Naive thymus-derived CD4-positive, alpha-beta T cell (primary cell): Measurements from ENCODE around the gene ACTBL2. TPM values are rescaled to one million over a fixed set of nuclear protein-coding genes. Genes with fewer than 3 reads are reported as not detected.

Experiments used
- ATAC-seq: fragments of 150-1000 bp; cut with Tn5 transposase; 2 replicates; pipeline ENCODE4 v1.10.0; 2021; ENCODE audit warnings: mild to moderate bottlenecking, moderate library complexity
- CTCF ChIA-PET: fragments of 350-600 bp; sonication (Branson Sonifier 250); formaldehyde crosslinking; loops from one replicate; lab custom pipeline; 2021; ENCODE audit warnings: antibody characterized with exemption; lab: Charles Lee
- POLR2A ChIA-PET: fragments of 350-600 bp; sonication (Branson Sonifier 250); formaldehyde crosslinking; loops from one replicate; lab custom pipeline; 2021; ENCODE audit warnings: antibody characterized with exemption, inconsistent platforms; lab: Charles Lee
- DNase-seq, 9 donors: peaks; one replicate each; pipeline versions ENCODE4 v3.0.0 to v3.0.0-alpha.2; 2020 to 2022; ENCODE audit warnings: mixed read lengths in 1 of 9
- H3K27ac ChIP-seq: one replicate; pipeline ENCODE4 v1.7.0; 2013; ENCODE audit warnings: mild to moderate bottlenecking, low read depth, low read length, moderate library complexity
- H3K27me3 ChIP-seq, 2 donors: one replicate each; pipeline ENCODE4 v1.7.0; 2013; ENCODE audit warnings: low read length in 2 of 2, mild to moderate bottlenecking in 2 of 2, moderate library complexity in 2 of 2; ENCODE audit not compliant: control insufficient read depth in 2 of 2, insufficient read depth in 2 of 2
- H3K36me3 ChIP-seq, 3 experiments: 1 replicate in 2 of 3; 2 replicates in 1 of 3; pipeline ENCODE4 v1.7.0; 2013; ENCODE audit warnings: low read length in 3 of 3, mild to moderate bottlenecking in 3 of 3, moderate library complexity in 1 of 3; ENCODE audit not compliant: insufficient read depth in 3 of 3, control insufficient read depth in 2 of 3
- H3K4me1 ChIP-seq, 2 donors: one replicate each; pipeline ENCODE4 v1.7.0; 2013; ENCODE audit warnings: low read length in 2 of 2, mild to moderate bottlenecking in 2 of 2, moderate library complexity in 1 of 2; ENCODE audit not compliant: control insufficient read depth in 2 of 2, insufficient read depth in 2 of 2
- H3K4me3 ChIP-seq: 2 replicates; pipeline ENCODE4 v1.7.0; 2013; ENCODE audit warnings: mild to moderate bottlenecking, low read length
- H3K9me3 ChIP-seq, 3 experiments: 1 replicate in 2 of 3; 2 replicates in 1 of 3; pipeline ENCODE4 v1.7.0; 2013; ENCODE audit warnings: low read length in 3 of 3; ENCODE audit not compliant: control insufficient read depth in 2 of 3
- H3K27ac Mint-ChIP-seq, 9 donors: one replicate each; pipeline ENCODE4 v1.8.0; 2020 to 2022; ENCODE audit warnings: mixed read lengths in 9 of 9, mild to moderate bottlenecking in 8 of 9, moderate library complexity in 5 of 9, inconsistent platforms in 2 of 9
- H3K27me3 Mint-ChIP-seq, 5 donors: one replicate each; pipeline ENCODE4 v1.8.0; 2021 to 2022; ENCODE audit warnings: mixed read lengths in 5 of 5, mild to moderate bottlenecking in 1 of 5
- H3K36me3 Mint-ChIP-seq, 5 donors: one replicate each; pipeline ENCODE4 v1.8.0; 2020 to 2022; ENCODE audit warnings: mixed read lengths in 5 of 5, mild to moderate bottlenecking in 3 of 5, inconsistent platforms in 1 of 5
- H3K4me1 Mint-ChIP-seq, 7 donors: one replicate each; pipeline ENCODE4 v1.8.0; 2020 to 2022; ENCODE audit warnings: mixed read lengths in 7 of 7, mild to moderate bottlenecking in 3 of 7, inconsistent platforms in 1 of 7
- H3K4me3 Mint-ChIP-seq, 10 donors: one replicate each; pipeline ENCODE4 v1.8.0; 2020 to 2022; ENCODE audit warnings: mild to moderate bottlenecking in 10 of 10, mixed read lengths in 10 of 10, moderate library complexity in 6 of 10, inconsistent platforms in 2 of 10
- H3K9me3 Mint-ChIP-seq, 11 donors: one replicate each; pipeline ENCODE4 v1.8.0; 2020 to 2022; ENCODE audit warnings: mixed read lengths in 11 of 11, mild to moderate bottlenecking in 4 of 11, inconsistent platforms in 1 of 11, moderate library complexity in 1 of 11
- intact Hi-C, 2 donors: fragments of 100-400 bp; cut with micrococcal nuclease; formaldehyde crosslinking; loops; one replicate each; pipeline ENCODE4 v1.15.1; 2023
- polyA plus RNA-seq, 2 donors: library from polyadenylated mRNA; unstranded; fragments of 300-500 nt; fragmentation: Illumina TruSeq; gene quantifications; one replicate each; pipeline ENCODE4 v1.2.3, GENCODE V29; 2021
- total RNA-seq, 6 experiments: library from RNA in 5 of 6; stranded (reverse) in 5 of 6; gene quantifications; 1 replicate in 5 of 6; 2 replicates in 1 of 6; pipeline ENCODE4 v1.2.3 and lab custom pipeline; 2021 to 2026

ACTBL2 gene
- total and polyA plus RNA-seq, 7 experiments from 2014 or later: not detected

DNA sequence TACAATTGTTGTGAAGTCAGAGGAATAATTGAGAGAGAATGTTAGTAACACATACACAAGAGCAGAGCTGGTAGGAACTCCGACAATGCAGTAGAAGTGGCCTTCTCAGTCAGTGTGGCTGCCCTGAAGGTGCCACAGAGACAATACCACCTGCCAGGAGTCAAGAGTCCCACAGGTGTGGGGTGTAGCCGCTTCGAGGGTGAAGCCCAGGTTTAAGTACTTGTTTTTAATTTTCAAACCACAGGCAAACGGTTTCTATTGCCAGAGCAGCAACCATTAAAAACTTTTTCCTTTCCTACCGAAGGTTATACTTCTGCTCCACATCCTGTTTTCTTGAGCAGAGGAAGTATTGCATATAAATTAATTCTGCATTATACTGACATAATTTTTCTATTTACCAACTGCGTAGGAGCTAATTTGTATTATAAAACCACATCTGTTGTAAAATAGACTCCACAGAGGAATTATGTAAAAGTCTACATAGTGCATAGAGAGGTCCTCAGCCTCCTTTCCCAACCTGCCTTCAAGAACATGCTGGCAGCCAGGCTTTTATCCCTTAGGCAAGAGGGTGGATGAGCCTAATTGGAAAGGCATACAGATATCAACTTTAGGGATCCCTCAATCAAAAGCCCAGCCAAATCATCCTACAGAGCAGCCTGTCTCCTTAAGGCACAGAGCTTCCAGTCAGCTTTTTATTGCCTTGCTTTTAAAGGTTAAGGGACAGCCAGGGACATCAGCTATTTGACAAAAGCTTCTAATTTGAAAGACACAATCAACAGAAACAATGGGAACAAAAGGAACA, 12.9 kb upstream of the ACTBL2 start:
- no peaks in the 10 kb centered on the region for H3K27me3 ChIP-seq
- peak; percentile 37 for ATAC-seq
- peaks cover 0 to 3% (median 0%) of the 10 kb centered on the region in 5 donors for H3K36me3 Mint-ChIP-seq
- no peaks in the 10 kb centered on the region for H3K27me3 Mint-ChIP-seq
- H3K27ac ChIP-seq: peak overlapping the region; percentile 50
- ChIA-PET POLR2A (interaction anchor here (0.7 to 3.3 kb wide), 2 partner anchors 10 to 964 kb away, joined by 3 to 31 read pairs; partner anchors contain the start of gene PLK2), CTCF (interaction anchor here (0.5 to 1.1 kb wide), 4 partner anchors 8 to 965 kb away, joined by 3 to 4 read pairs (median 3); no protein-coding TSS in a partner anchor)
- intact Hi-C loops: loop anchor here (1.0 to 5.0 kb wide), 6 partner anchors 45 to 965 kb away; partner anchors contain the start of gene PLK2 (in 2 of the 2)
- H3K9me3 Mint-ChIP-seq: no peaks in the 10 kb centered on the region
- peak overlapping the region; percentile 80 to 96 (median 93) for H3K27ac Mint-ChIP-seq
- peaks cover 0 to 26% of the 10 kb centered on the region in 2 donors for H3K4me1 ChIP-seq
- DNase-seq: peak in 6 of 9 donors; percentile 5 to 36 (median 26)
- H3K4me1 Mint-ChIP-seq: peaks cover 28 to 58% (median 45%) of the 10 kb centered on the region in 7 donors
- peak overlapping the region in 9 of 10 donors; percentile 41 to 79 (median 60) for H3K4me3 Mint-ChIP-seq
- no peaks in the 10 kb centered on the region for H3K36me3 ChIP-seq
- H3K9me3 ChIP-seq: no peaks in the 10 kb centered on the region
- H3K4me3 ChIP-seq: no peak overlapping the region

DNA sequence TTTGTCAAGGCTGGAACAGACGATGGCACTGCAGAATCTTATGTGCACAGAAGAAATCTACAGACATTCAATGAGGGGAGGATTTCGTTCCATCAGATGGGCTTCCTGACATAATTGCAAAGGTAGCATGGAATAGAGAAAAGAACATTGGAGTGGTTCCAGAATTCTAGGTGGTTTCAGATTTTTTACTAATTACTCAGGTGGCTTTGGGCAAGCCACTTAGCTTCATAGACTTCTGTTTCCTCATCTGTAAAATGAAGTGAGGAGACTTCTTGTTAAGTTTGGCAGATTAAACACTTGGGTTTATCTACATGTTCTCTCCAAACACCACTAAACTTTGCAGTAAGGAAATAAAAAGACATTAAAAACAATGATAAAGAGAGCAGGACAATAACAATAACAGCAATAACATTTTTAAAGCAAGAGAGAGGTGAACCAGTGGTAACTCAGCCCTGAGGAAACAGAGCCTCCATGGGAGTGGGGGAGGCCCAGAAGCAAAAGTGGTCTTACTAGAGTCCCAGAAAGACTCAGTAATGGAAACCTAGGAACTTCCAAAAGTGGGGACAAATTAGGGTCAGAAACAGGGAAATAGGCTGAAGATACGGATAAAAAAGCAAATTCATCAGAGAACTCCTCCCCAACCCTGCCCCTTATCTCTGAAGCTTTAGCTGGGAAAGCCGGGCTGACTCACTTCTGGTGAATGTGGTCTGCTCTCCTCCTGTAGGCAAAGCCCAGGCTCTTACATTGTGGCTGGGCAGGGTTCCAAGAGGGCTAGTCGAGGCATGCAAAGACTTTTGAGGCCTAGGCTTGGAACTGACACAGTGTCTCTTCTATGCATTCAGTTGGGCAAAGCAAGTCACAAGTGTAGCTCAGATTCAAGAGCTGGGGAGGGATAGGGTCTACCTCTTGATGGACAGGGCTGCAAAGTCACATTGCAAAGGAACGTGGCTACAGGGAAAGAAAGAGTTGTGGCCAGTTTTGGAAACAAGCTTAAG, 11.8 kb upstream of the ACTBL2 start:
- H3K27me3 Mint-ChIP-seq: no peaks in the 10 kb centered on the region
- H3K4me1 Mint-ChIP-seq: peaks cover 28 to 58% (median 45%) of the 10 kb centered on the region in 7 donors
- intact Hi-C loops: loop anchor here (1.0 to 5.0 kb wide), 6 partner anchors 44 to 966 kb away; partner anchors contain the start of gene PLK2 (in 2 of the 2)
- H3K9me3 ChIP-seq: no peaks in the 10 kb centered on the region
- no peaks in the 10 kb centered on the region for H3K9me3 Mint-ChIP-seq
- H3K27me3 ChIP-seq: no peaks in the 10 kb centered on the region
- H3K36me3 Mint-ChIP-seq: peaks cover 0 to 3% (median 0%) of the 10 kb centered on the region in 5 donors
- H3K27ac ChIP-seq: peak overlapping the region; percentile 50
- DNase-seq (peak in 1 of 9 donors; percentile 28), ATAC-seq (no peak)
- ChIA-PET POLR2A (interaction anchor here (0.6 to 3.3 kb wide), 3 partner anchors 42 to 965 kb away, joined by 3 to 31 read pairs (median 4); partner anchors contain the start of gene PLK2), CTCF (interaction anchor here (1.1 kb wide), 1 partner anchor 966 kb away, joined by 4 read pairs; no protein-coding TSS in a partner anchor)
- no peak overlapping the region for H3K4me3 ChIP-seq
- H3K36me3 ChIP-seq: no peaks in the 10 kb centered on the region
- H3K4me1 ChIP-seq: peaks cover 0 to 26% of the 10 kb centered on the region in 2 donors
- peak overlapping the region; percentile 80 to 96 (median 93) for H3K27ac Mint-ChIP-seq
- peak overlapping the region in 9 of 10 donors; percentile 41 to 79 (median 69) for H3K4me3 Mint-ChIP-seq

DNA sequence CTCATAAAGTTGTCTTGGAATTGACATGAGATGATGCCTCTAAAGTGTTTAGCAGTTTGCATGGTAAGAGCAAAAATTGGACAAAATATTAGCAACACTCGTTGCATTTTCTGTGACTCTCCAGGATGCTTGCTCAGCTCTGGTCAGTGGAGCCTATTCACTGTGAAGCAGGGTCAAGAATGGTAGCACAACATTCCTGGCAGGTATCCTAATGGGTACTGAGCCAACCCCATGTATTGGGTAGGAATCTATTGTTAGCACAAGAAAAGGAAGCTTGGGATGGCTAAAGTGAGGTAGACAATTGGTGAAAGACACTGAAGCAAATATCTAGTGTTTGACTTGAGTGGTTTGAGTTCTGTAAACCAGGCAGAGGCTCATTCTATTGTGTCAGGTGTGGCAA, 10.4 kb upstream of the ACTBL2 start:
- H3K27me3 Mint-ChIP-seq: no peaks in the 10 kb centered on the region

DNA sequence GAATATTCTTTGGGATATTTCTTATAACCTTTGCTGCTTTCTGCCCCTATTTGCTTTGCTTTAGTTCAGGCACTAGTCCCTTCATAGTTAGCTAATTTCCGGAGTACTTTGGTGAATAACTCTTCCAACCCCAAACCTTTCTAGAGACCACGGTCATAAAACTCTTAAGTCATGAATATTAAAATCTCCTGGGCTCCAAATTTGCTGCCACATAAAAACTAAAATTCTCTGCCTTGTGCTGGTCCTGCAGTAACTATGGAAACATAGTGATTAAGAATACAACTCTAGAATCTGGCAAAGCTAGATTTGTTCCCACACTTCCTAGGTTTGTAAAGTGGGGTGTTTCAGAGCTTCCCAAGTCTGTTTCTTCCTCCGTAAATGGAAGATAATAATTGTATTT, 10.0 kb upstream of the ACTBL2 start:
- H3K27ac ChIP-seq: no peak overlapping the region
- peaks cover 18 to 42% (median 35%) of the 10 kb centered on the region in 7 donors for H3K4me1 Mint-ChIP-seq
- H3K4me3 ChIP-seq: no peak overlapping the region
- H3K9me3 ChIP-seq: no peaks in the 10 kb centered on the region
- no peaks in the 10 kb centered on the region for H3K27me3 Mint-ChIP-seq
- peaks cover 0 to 3% (median 0%) of the 10 kb centered on the region in 5 donors for H3K36me3 Mint-ChIP-seq
- POLR2A ChIA-PET: no interaction called here
- CTCF ChIA-PET: no interaction called here
- H3K36me3 ChIP-seq: no peaks in the 10 kb centered on the region
- intact Hi-C loops: no loop called here
- no peaks in the 10 kb centered on the region for H3K27me3 ChIP-seq
- H3K9me3 Mint-ChIP-seq: no peaks in the 10 kb centered on the region
- DNase-seq: no peak
- H3K4me1 ChIP-seq: peaks cover 0 to 26% of the 10 kb centered on the region in 2 donors
- ATAC-seq: no peak
- H3K4me3 Mint-ChIP-seq: no peak overlapping the region
- H3K27ac Mint-ChIP-seq: peak overlapping the region in 1 of 9 donors; percentile 8

More for the DNA sequence above, 10.4 kb upstream of the ACTBL2 start:
- DNase-seq (no peak), ATAC-seq (no peak)
- intact Hi-C loops: no loop called here
- Histone ChIP-seq H3K4me1 (peaks cover 0 to 26% of the 10 kb centered on the region in 2 donors), H3K4me3 (no peak overlapping the region), H3K36me3 (no peaks in the 10 kb centered on the region), H3K9me3 (no peaks in the 10 kb centered on the region), H3K27me3 (no peaks in the 10 kb centered on the region), H3K27ac (no peak overlapping the region)
- peaks cover 18 to 45% (median 35%) of the 10 kb centered on the region in 7 donors for H3K4me1 Mint-ChIP-seq
- H3K9me3 Mint-ChIP-seq: no peaks in the 10 kb centered on the region
- peaks cover 0 to 3% (median 0%) of the 10 kb centered on the region in 5 donors for H3K36me3 Mint-ChIP-seq
- CTCF ChIA-PET: no interaction called here
- POLR2A ChIA-PET: no interaction called here
- H3K4me3 Mint-ChIP-seq: no peak overlapping the region
- peak overlapping the region in 5 of 9 donors; percentile 3 to 94 (median 46) for H3K27ac Mint-ChIP-seq

DNA sequence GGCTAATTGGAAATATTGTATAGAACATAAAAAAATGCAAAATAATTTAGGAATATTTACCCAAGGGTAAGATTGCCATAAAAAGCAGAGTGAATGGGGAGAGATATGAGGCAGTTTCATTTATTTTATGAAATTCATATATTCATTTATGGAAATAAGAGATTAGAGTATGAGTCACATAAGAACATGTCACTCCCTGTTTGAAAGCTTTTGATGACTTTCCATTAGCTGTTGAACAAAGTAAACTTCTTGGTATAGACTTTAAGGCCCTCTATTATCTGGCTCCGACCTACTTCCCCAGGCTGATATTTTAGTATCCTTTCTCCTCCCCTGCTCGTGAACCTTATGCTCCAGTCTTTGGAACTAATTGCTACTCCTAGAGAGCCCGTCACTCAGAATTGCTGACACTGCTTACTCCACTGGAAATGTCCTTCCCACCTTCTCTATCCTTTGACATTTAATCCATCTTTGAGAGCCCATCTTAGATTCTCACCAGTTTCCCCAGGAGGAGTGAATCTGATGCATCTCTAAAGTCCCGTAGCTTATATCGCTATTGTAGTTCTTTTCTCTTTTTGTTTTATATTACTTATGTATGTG, 8.9 kb upstream of the ACTBL2 start:
- intact Hi-C loops: no loop called here
- ChIA-PET POLR2A (no interaction called here), CTCF (no interaction called here)
- no peak overlapping the region for H3K27ac Mint-ChIP-seq
- H3K4me3 ChIP-seq: no peak overlapping the region
- H3K4me1 Mint-ChIP-seq: peaks cover 18 to 36% (median 34%) of the 10 kb centered on the region in 7 donors
- no peaks in the 10 kb centered on the region for H3K27me3 ChIP-seq
- no peaks in the 10 kb centered on the region for H3K9me3 Mint-ChIP-seq
- ATAC-seq: no peak
- no peaks in the 10 kb centered on the region for H3K9me3 ChIP-seq
- no peak for DNase-seq
- no peaks in the 10 kb centered on the region for H3K27me3 Mint-ChIP-seq
- no peaks in the 10 kb centered on the region for H3K36me3 ChIP-seq
- peaks cover 0 to 3% (median 0%) of the 10 kb centered on the region in 5 donors for H3K36me3 Mint-ChIP-seq
- no peak overlapping the region for H3K4me3 Mint-ChIP-seq
- peaks cover 0 to 26% of the 10 kb centered on the region in 2 donors for H3K4me1 ChIP-seq
- H3K27ac ChIP-seq: no peak overlapping the region
